Heart left ventricle (tissue), 13 donors: Measurements from ENCODE around the gene KRT2.

Experiments used
- CTCF ChIP-seq, 12 donors: fragments of 200-600 bp; sonication (generic) in 4 of 12; IDR thresholded peaks; one replicate each; pipeline versions ENCODE4 v1.5.0 to v1.8.0; 2018 to 2022; ENCODE audit warnings: antibody characterized with exemption in 12 of 12, mild to moderate bottlenecking in 5 of 12
- POLR2A ChIP-seq, 2 donors: fragments of 450-650 bp; IDR thresholded peaks; one replicate each; pipeline ENCODE4 v1.6.1; 2017; ENCODE audit warnings: antibody characterized with exemption in 2 of 2, mild to moderate bottlenecking in 2 of 2, moderate library complexity in 2 of 2
- donor health status: ischemic (EF 13 %, LVEDD 7.1; RV severe dilation, severe dysfunction).
- donor health status: DM: no; HTN: yes; CAD: no.
- donor health status: DM: no; HTN: no; CAD: no.
- donor health status: ischemic (EF 25% LVEDD 6.9; RV normal size, moderate dysfunction).
- donor health status: ischemic (EF 25% LVEDD 5.7; RV mildly dilated, moderate dysfunction).
- donor health status: ischemic (EF 35%, LVEDD 5.7; RV mildly dilated, moderate dysfunction).
- donor health status: nonischemic (EF 11% LVEDD 7.7; RV severe dilation, severe dysfunction).
- donor health status: DM: yes; HTN: yes; CAD: no.
- donor health status: PGD.
- donor health status: ischemic (EF 29% LVEDD 5.4; RV normal size, mild dysfunction).
- donor health status: nonischemic (EF 23%, LVEDD 6.1; RV moderate dilation, normal function).

- TF ChIP-seq POLR2A (IDR thresholded peaks at IDR 0.05) (no peak), CTCF (IDR thresholded peaks at IDR 0.05) (no peak)
Observed at GRCh38 chr12:52694151-52694550, 42.1 kb upstream of the KRT2 start.
